Subcutaneous abdominal adipose tissue (tissue), 5 donors: ENCODE results near the gene CLDN5.

Experiments used
- H3K27ac ChIP-seq: one replicate; pipeline ENCODE4 v1.7.0; 2013; ENCODE audit warnings: low read depth, mild to moderate bottlenecking, inconsistent platforms, low read length, moderate library complexity
- H3K27me3 ChIP-seq, 5 donors: one replicate each; pipeline ENCODE4 v1.7.0; 2013; ENCODE audit warnings: low read length in 5 of 5, inconsistent platforms in 1 of 5; ENCODE audit not compliant: control insufficient read depth in 5 of 5, insufficient read depth in 4 of 5
- H3K36me3 ChIP-seq, 5 donors: one replicate each; pipeline ENCODE4 v1.7.0; 2013; ENCODE audit warnings: low read length in 5 of 5; ENCODE audit not compliant: control insufficient read depth in 5 of 5, insufficient read depth in 5 of 5
- H3K4me1 ChIP-seq, 5 donors: one replicate each; pipeline ENCODE4 v1.7.0; 2013; ENCODE audit warnings: low read length in 5 of 5, mild to moderate bottlenecking in 3 of 5, moderate library complexity in 1 of 5; ENCODE audit not compliant: control insufficient read depth in 5 of 5, insufficient read depth in 5 of 5
- H3K4me3 ChIP-seq, 5 donors: one replicate each; pipeline ENCODE4 v1.7.0; 2013; ENCODE audit warnings: low read length in 5 of 5, low read depth in 1 of 5
- H3K9ac ChIP-seq, 5 donors: one replicate each; pipeline ENCODE4 v1.7.0; 2013; ENCODE audit warnings: low read length in 5 of 5, mild to moderate bottlenecking in 4 of 5, moderate library complexity in 3 of 5
- H3K9me3 ChIP-seq, 5 donors: one replicate each; pipeline ENCODE4 v1.7.0; 2013; ENCODE audit warnings: low read length in 5 of 5; ENCODE audit not compliant: control insufficient read depth in 5 of 5
- donor health status: healthy.
- donor health status: healthy.
- donor health status: healthy.
- donor health status: healthy.
- donor health status: healthy.

The CLDN5 gene

GRCh38 chr22:19488884-19489843 lies 35.0 kb downstream of the CLDN5 start:
- Histone ChIP-seq H3K27me3 (no peaks in the 10 kb centered on the region), H3K9me3 (no peaks in the 10 kb centered on the region), H3K27ac (no peak overlapping the region), H3K4me3 (no peak overlapping the region), H3K4me1 (peaks cover 0 to 7% (median 2%) of the 10 kb centered on the region in 5 donors), H3K36me3 (no peaks in the 10 kb centered on the region), H3K9ac (no peak overlapping the region)

GRCh38 chr22:19488285-19488684 lies 35.9 kb downstream of the CLDN5 start:
- Histone ChIP-seq H3K9ac (no peak overlapping the region), H3K36me3 (no peaks in the 10 kb centered on the region), H3K4me3 (no peak overlapping the region), H3K27ac (no peak overlapping the region), H3K4me1 (peaks cover 0 to 8% (median 4%) of the 10 kb centered on the region in 5 donors), H3K9me3 (no peaks in the 10 kb centered on the region), H3K27me3 (no peaks in the 10 kb centered on the region)

GRCh38 chr22:19483481-19484244 lies 40.5 kb downstream of the CLDN5 start:
- Histone ChIP-seq H3K4me1 (peaks cover 2 to 12% (median 7%) of the 10 kb centered on the region in 5 donors), H3K9me3 (no peaks in the 10 kb centered on the region), H3K36me3 (no peaks in the 10 kb centered on the region), H3K4me3 (no peak overlapping the region), H3K9ac (no peak overlapping the region), H3K27ac (no peak overlapping the region), H3K27me3 (no peaks in the 10 kb centered on the region)

DNA sequence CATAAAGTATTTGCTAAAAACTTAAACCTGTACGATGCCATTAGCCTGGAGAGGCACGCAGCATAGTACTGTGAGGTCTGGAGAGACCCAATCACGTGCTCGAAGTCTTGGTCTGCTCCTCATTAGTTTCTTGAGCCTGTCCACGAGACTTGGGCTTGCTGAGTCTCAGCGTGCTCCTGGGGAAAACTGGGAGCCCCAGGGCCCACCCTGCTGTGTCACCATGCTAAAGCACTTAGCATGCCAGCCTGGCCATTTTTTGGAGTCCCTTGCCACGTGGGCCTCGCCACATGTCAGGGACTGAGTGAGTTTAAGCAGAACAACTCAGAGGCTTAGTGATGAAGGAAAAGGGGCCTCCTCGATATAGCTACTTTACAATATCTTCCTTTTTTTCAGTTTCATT lies 41.9 kb downstream of the CLDN5 start:
- no peaks in the 10 kb centered on the region for H3K9me3 ChIP-seq
- H3K4me1 ChIP-seq, result peaks cover 8 to 25% (median 21%) of the 10 kb centered on the region in 5 donors
- H3K27ac ChIP-seq, result no peak overlapping the region
- no peaks in the 10 kb centered on the region for H3K27me3 ChIP-seq
- H3K36me3 ChIP-seq, result no peaks in the 10 kb centered on the region
- no peak overlapping the region for H3K9ac ChIP-seq
- H3K4me3 ChIP-seq, result no peak overlapping the region

- Histone ChIP-seq H3K36me3 (peaks cover 0 to 4% (median 0%) of the 10 kb centered on the region in 5 donors), H3K27me3 (no peaks in the 10 kb centered on the region), H3K4me3 (no peak overlapping the region), H3K27ac (no peak overlapping the region), H3K4me1 (peaks cover 9 to 35% (median 27%) of the 10 kb centered on the region in 5 donors), H3K9ac (no peak overlapping the region), H3K9me3 (no peaks in the 10 kb centered on the region)
Observed at GRCh38 chr22:19480789-19481188, 43.4 kb downstream of the CLDN5 start.

DNA sequence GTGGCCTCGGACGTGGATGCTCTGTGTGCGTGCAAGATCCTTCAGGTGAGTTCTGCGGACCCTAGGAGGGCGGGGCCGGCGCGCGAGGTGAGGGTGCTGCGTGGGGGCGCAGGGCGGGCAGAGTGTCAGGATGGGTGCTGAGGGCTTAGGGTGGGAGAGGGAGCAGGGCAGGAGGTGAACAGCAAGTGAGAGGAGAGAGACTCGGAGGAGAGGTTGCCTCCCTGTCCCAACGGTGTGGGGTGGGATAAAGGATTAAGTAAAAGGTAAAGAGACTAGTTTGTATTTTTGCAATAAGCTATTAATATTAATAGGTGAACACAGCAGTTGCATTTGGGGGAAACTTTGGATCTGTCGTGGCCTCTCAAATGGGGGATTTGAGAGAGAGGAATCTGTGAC lies 44.0 kb downstream of the CLDN5 start:
- Histone ChIP-seq H3K9me3 (no peaks in the 10 kb centered on the region), H3K4me3 (peak overlapping the region in 4 of 5 donors; percentile 53 to 95 (median 76)), H3K27me3 (no peaks in the 10 kb centered on the region), H3K4me1 (peaks cover 9 to 35% (median 27%) of the 10 kb centered on the region in 5 donors), H3K9ac (no peak overlapping the region), H3K36me3 (peaks cover 0 to 10% (median 1%) of the 10 kb centered on the region in 5 donors), H3K27ac (no peak overlapping the region)

DNA sequence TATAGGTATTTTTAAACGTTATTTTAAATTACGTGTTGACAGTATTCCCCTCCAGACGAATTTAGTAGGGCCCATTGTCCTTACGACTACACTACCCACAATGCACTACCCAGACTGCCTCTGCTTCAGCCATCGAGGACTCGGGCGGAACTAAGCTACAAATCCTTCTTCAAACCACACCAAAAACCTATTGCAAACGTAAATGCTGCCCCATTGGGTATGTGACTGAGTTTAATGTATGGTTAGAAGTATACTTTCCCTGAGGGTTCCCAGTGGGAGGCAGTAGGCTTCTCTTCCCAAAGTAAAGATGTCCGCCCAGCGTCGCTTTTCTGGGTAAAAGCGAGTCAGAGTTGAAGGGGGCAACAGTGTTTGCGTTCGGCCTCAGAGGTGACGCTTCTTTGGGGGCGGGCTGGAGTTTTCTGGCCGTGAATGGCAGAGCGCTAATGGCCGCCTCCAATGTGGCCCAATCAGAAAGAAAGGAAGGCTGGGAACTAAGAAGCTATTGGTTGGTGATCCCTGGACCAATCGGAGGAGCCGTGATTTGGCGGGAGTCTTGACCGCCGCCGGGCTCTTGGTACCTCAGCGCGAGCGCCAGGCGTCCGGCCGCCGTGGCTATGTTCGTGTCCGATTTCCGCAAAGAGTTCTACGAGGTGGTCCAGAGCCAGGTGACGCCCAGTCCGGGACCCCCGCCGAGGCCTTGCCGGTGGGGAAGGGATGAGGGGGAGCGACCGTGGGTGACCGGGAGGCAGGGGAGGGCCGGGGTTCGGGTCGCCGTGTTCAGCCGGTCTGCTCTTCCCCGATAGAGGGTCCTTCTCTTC lies 44.6 kb downstream of the CLDN5 start, which contains the start of gene CDC45:
TSS of gene CDC45 (plus strand) at position 566 of the 818 bp plus-strand sequence. CDS start at position 615, 49 bp downstream.
- H3K4me1 ChIP-seq, result peaks cover 9 to 35% (median 27%) of the 10 kb centered on the region in 5 donors
- no peaks in the 10 kb centered on the region for H3K9me3 ChIP-seq
- peaks cover 0 to 16% (median 6%) of the 10 kb centered on the region in 5 donors for H3K36me3 ChIP-seq
- H3K27ac ChIP-seq, result peak within 1 kb of the TSS; percentile 99
- peak within 1 kb of the TSS; percentile 71 to 96 (median 94) for H3K4me3 ChIP-seq
- no peaks in the 10 kb centered on the region for H3K27me3 ChIP-seq
- peak within 1 kb of the TSS; percentile 86 to 96 (median 95) for H3K9ac ChIP-seq

- peak within 1 kb of the TSS; percentile 99 for H3K27ac ChIP-seq
- peak within 1 kb of the TSS; percentile 71 to 96 (median 94) for H3K4me3 ChIP-seq
- peaks cover 0 to 21% (median 9%) of the 10 kb centered on the region in 5 donors for H3K36me3 ChIP-seq
- peak within 1 kb of the TSS; percentile 86 to 96 (median 95) for H3K9ac ChIP-seq
- H3K4me1 ChIP-seq, result peaks cover 6 to 33% (median 27%) of the 10 kb centered on the region in 5 donors
- H3K9me3 ChIP-seq, result no peaks in the 10 kb centered on the region
- H3K27me3 ChIP-seq, result no peaks in the 10 kb centered on the region
Observed at GRCh38 chr22:19478901-19479354, 45.3 kb downstream of the CLDN5 start, which contains the start of gene UFD1. UFD1 (minus strand) TSS chr22:19479193; CDS start chr22:19479085, 108 bp downstream.
